GM23338 (cell line): ENCODE measurements around the gene GALNT16.

Experiments
- CREB1 ChIP-seq: fragments of 250-450 bp; sonication (Bioruptor Pico); IDR thresholded peaks from 2 replicates; pipeline ENCODE4 v1.5.0; 2020; ENCODE audit warnings: low read depth, mild to moderate bottlenecking, moderate library complexity
- EZH2 ChIP-seq: fragments of 200-600 bp; sonication (generic); IDR thresholded peaks from one replicate; pipeline ENCODE4 v1.8.0; 2017; ENCODE audit warnings: antibody characterized with exemption, mild to moderate bottlenecking, low read depth; ENCODE audit not compliant: unreplicated experiment
- EZH2phosphoT487 ChIP-seq: fragments of 200-600 bp; sonication (generic); IDR thresholded peaks from one replicate; pipeline ENCODE4 v1.8.1; 2018; ENCODE audit warnings: antibody characterized with exemption; ENCODE audit not compliant: unreplicated experiment
- JUNB ChIP-seq: IDR thresholded peaks from one replicate; pipeline ENCODE4 v1.6.1; 2016; ENCODE audit warnings: antibody characterized with exemption; ENCODE audit not compliant: unreplicated experiment
- NANOG ChIP-seq: IDR thresholded peaks from 2 replicates; pipeline ENCODE4 v1.6.1; 2016; ENCODE audit warnings: antibody characterized with exemption, borderline replicate concordance
- POLR2AphosphoS5 ChIP-seq: IDR thresholded peaks from 2 replicates; pipeline ENCODE4 v1.6.1; 2016; ENCODE audit warnings: antibody characterized with exemption, low read depth
- STAT1 ChIP-seq: IDR thresholded peaks from one replicate; pipeline ENCODE4 v1.6.1; 2016; ENCODE audit warnings: antibody characterized with exemption; ENCODE audit not compliant: unreplicated experiment
- ZNF114 ChIP-seq: fragments of 250-450 bp; sonication (Bioruptor Pico); IDR thresholded peaks from 2 replicates; pipeline ENCODE4 v1.5.0; 2020; ENCODE audit warnings: mild to moderate bottlenecking, moderate library complexity
- ZNF331 ChIP-seq: fragments of 250-450 bp; sonication (Bioruptor Pico); IDR thresholded peaks from 2 replicates; pipeline ENCODE4 v1.5.0; 2020; ENCODE audit warnings: low read depth, mild to moderate bottlenecking, moderate library complexity
- TF ChIP-seq, protein P1 (sequence below), 2 experiments: fragments of 200-600 bp in 1 of 2; sonication (generic) in 1 of 2; conservative IDR thresholded peaks; 2 replicates each; pipeline versions ENCODE4 v1.5.1 to v1.6.1; 2016 to 2017; ENCODE audit warnings: antibody characterized with exemption in 2 of 2, low read depth in 2 of 2, mild to moderate bottlenecking in 2 of 2, moderate library complexity in 1 of 2
- TF ChIP-seq, protein P2 (sequence below): IDR thresholded peaks from 2 replicates; pipeline ENCODE4 v1.6.1; 2016; ENCODE audit warnings: antibody characterized with exemption
- TF ChIP-seq, protein P3 (sequence below): IDR thresholded peaks from one replicate; pipeline ENCODE4 v1.6.1; 2018; ENCODE audit warnings: antibody characterized with exemption; ENCODE audit not compliant: unreplicated experiment

DNA sequence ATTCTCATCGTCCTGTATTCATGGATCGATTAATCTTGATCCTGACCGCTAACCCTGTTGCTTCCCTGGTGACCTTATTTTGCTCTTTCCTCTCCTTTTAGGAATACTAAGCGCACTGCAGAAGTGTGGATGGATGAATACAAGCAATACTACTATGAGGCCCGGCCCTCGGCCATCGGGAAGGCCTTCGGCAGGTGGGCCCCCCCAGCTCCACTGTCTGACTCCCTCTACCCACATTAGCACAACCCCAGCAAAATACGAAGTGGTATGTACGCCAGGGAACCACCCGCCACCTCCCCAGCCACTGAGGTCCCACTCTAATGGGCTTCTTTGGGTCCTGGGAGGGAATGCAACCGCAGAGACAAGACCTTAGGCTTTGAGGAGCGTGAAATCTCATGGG is 79.5 kb downstream of the GALNT16 start:
- no peak for TF ChIP-seq EZH2phosphoT487
- TF ChIP-seq, protein P1, sequence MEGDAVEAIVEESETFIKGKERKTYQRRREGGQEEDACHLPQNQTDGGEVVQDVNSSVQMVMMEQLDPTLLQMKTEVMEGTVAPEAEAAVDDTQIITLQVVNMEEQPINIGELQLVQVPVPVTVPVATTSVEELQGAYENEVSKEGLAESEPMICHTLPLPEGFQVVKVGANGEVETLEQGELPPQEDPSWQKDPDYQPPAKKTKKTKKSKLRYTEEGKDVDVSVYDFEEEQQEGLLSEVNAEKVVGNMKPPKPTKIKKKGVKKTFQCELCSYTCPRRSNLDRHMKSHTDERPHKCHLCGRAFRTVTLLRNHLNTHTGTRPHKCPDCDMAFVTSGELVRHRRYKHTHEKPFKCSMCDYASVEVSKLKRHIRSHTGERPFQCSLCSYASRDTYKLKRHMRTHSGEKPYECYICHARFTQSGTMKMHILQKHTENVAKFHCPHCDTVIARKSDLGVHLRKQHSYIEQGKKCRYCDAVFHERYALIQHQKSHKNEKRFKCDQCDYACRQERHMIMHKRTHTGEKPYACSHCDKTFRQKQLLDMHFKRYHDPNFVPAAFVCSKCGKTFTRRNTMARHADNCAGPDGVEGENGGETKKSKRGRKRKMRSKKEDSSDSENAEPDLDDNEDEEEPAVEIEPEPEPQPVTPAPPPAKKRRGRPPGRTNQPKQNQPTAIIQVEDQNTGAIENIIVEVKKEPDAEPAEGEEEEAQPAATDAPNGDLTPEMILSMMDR (conservative IDR thresholded peaks at IDR 0.05; ENCODE audit: low read depth in 2 of 2) = no peak
- no peak for TF ChIP-seq EZH2
- no peak for TF ChIP-seq ZNF331 (CRISPR knock-in tag)
- TF ChIP-seq, protein P2, sequence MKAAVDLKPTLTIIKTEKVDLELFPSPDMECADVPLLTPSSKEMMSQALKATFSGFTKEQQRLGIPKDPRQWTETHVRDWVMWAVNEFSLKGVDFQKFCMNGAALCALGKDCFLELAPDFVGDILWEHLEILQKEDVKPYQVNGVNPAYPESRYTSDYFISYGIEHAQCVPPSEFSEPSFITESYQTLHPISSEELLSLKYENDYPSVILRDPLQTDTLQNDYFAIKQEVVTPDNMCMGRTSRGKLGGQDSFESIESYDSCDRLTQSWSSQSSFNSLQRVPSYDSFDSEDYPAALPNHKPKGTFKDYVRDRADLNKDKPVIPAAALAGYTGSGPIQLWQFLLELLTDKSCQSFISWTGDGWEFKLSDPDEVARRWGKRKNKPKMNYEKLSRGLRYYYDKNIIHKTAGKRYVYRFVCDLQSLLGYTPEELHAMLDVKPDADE = no peak
- TF ChIP-seq, protein P3, sequence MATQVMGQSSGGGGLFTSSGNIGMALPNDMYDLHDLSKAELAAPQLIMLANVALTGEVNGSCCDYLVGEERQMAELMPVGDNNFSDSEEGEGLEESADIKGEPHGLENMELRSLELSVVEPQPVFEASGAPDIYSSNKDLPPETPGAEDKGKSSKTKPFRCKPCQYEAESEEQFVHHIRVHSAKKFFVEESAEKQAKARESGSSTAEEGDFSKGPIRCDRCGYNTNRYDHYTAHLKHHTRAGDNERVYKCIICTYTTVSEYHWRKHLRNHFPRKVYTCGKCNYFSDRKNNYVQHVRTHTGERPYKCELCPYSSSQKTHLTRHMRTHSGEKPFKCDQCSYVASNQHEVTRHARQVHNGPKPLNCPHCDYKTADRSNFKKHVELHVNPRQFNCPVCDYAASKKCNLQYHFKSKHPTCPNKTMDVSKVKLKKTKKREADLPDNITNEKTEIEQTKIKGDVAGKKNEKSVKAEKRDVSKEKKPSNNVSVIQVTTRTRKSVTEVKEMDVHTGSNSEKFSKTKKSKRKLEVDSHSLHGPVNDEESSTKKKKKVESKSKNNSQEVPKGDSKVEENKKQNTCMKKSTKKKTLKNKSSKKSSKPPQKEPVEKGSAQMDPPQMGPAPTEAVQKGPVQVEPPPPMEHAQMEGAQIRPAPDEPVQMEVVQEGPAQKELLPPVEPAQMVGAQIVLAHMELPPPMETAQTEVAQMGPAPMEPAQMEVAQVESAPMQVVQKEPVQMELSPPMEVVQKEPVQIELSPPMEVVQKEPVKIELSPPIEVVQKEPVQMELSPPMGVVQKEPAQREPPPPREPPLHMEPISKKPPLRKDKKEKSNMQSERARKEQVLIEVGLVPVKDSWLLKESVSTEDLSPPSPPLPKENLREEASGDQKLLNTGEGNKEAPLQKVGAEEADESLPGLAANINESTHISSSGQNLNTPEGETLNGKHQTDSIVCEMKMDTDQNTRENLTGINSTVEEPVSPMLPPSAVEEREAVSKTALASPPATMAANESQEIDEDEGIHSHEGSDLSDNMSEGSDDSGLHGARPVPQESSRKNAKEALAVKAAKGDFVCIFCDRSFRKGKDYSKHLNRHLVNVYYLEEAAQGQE = no peak
- TF ChIP-seq POLR2AphosphoS5 = no peak
- TF ChIP-seq CREB1 (CRISPR knock-in tag) = no peak
- no peak for TF ChIP-seq ZNF114 (CRISPR knock-in tag)
- no peak for TF ChIP-seq STAT1
- no peak for TF ChIP-seq JUNB
- no peak for TF ChIP-seq NANOG
